ENCODE data around the gene CRHR1.

The CRHR1 gene

DNA sequence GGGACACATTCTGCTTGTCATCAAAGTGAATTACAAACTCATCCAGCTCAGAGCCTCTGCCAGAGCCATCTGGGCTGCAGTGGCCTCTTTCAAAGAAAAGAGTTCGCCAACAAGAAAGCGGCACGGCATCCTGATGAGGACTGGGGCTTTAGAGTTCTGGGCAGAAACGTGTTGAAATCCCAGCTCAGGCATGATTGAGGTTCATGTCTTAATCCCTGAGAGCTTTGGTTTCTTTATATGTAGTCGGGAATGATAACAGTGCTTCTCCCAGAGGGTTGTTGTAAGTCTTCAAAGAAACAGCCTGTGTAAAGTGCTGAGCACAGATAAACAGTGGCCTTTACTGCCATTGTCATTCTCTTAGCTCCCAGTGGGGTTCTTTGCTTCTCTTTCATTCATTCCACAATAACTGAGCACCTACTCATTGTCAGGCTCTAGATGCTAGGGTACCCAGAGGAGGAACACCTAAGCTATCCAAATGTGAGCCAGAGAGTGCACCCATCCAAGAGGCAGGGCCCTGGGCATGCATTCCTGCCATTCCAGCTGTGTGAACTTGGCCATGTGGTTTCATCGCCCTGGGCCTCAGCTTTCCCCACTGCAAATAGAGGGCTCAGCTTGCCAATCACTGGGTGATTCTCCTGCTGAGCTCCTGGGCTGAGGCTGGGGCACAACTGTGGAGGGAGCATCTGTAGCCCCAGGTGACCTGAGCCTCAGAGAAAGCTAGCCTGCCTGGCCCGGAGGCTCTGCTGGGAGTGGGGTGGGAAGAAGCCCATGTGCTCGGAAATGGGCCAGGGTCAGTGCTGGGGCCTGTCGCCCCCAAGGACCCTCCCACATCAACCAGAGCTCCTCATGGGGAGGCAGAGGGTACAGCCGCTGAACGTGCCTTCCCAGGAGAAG is 38.3 kb upstream of the CRHR1 start:
- no peak overlapping the region for H3K27ac ChIP-seq (replicated peaks)
- no peak overlapping the region for H3K4me3 ChIP-seq (replicated peaks; ENCODE audit: insufficient read depth, low read length)
- TF ChIP-seq SPI1 (IDR thresholded peaks at IDR 0.05; ENCODE audit: borderline replicate concordance, low read depth) (no peak), REST (IDR thresholded peaks at IDR 0.05; ENCODE audit: insufficient replicate concordance, low read depth) (no peak), POLR2AphosphoS5 (IDR thresholded peaks at IDR 0.05; ENCODE audit: low read depth) (no peak), GABPA (IDR thresholded peaks at IDR 0.05; ENCODE audit: low read depth) (no peak)
- TF ChIP-seq, protein P1, sequence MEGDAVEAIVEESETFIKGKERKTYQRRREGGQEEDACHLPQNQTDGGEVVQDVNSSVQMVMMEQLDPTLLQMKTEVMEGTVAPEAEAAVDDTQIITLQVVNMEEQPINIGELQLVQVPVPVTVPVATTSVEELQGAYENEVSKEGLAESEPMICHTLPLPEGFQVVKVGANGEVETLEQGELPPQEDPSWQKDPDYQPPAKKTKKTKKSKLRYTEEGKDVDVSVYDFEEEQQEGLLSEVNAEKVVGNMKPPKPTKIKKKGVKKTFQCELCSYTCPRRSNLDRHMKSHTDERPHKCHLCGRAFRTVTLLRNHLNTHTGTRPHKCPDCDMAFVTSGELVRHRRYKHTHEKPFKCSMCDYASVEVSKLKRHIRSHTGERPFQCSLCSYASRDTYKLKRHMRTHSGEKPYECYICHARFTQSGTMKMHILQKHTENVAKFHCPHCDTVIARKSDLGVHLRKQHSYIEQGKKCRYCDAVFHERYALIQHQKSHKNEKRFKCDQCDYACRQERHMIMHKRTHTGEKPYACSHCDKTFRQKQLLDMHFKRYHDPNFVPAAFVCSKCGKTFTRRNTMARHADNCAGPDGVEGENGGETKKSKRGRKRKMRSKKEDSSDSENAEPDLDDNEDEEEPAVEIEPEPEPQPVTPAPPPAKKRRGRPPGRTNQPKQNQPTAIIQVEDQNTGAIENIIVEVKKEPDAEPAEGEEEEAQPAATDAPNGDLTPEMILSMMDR (IDR thresholded peaks at IDR 0.05; ENCODE audit: insufficient read depth, low read length) = no peak
- H3K27me3 ChIP-seq (ENCODE audit: insufficient read depth, poor library complexity, severe bottlenecking) = no peaks in the 10 kb centered on the region
- no peak for DNase-seq (ENCODE audit: low read depth in 1 of 2, low spot score in 1 of 2)

DNA sequence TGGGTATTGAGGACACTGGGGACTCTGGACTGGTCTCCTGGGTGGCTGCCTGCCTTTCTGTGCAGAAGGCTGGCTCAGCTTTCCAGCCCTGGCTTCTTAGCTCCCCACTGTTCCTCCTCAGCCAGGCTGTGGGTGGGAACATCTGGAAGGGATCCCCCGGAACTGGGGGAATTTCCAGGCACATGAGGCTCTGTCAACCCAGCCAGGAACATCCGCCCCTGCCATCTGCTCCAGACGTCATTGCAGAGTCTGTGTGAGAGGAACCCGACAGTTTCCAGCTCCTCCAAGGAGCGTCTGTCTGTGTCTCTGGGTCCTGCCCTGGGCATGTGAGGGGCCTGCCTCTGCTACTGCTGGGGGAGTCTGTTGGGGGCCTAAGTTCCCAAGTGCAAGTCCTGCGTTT is 36.2 kb upstream of the CRHR1 start:
- H3K27me3 ChIP-seq (ENCODE audit: insufficient read depth, poor library complexity, severe bottlenecking) = no peaks in the 10 kb centered on the region
- H3K27ac ChIP-seq (replicated peaks) = no peak overlapping the region
- no peak for DNase-seq (ENCODE audit: low read depth in 1 of 2, low spot score in 1 of 2)
- TF ChIP-seq REST (IDR thresholded peaks at IDR 0.05; ENCODE audit: insufficient replicate concordance, low read depth) = no peak
- no peak for TF ChIP-seq GABPA (IDR thresholded peaks at IDR 0.05; ENCODE audit: low read depth)
- TF ChIP-seq, protein P1 (IDR thresholded peaks at IDR 0.05; ENCODE audit: insufficient read depth, low read length) = no peak
- no peak for TF ChIP-seq POLR2AphosphoS5 (IDR thresholded peaks at IDR 0.05; ENCODE audit: low read depth)
- TF ChIP-seq SPI1 (IDR thresholded peaks at IDR 0.05; ENCODE audit: borderline replicate concordance, low read depth) = no peak
- H3K4me3 ChIP-seq (replicated peaks; ENCODE audit: insufficient read depth, low read length) = no peak overlapping the region

- Histone ChIP-seq H3K27ac (replicated peaks) (no peak overlapping the region), H3K27me3 (ENCODE audit: insufficient read depth, poor library complexity, severe bottlenecking) (no peaks in the 10 kb centered on the region), H3K4me3 (replicated peaks; ENCODE audit: insufficient read depth, low read length) (no peak overlapping the region)
- TF ChIP-seq GABPA (IDR thresholded peaks at IDR 0.05; ENCODE audit: low read depth) (no peak), POLR2AphosphoS5 (IDR thresholded peaks at IDR 0.05; ENCODE audit: low read depth) (no peak)
- no peak for DNase-seq (ENCODE audit: low read depth in 1 of 2, low spot score in 1 of 2)
Observed at GRCh38 chr17:45748731-45749310, 35.3 kb upstream of the CRHR1 start.

- no peak overlapping the region for H3K4me3 ChIP-seq (replicated peaks; ENCODE audit: insufficient read depth, low read length)
- DNase-seq (ENCODE audit: low read depth in 1 of 2, low spot score in 1 of 2) = no peak
- TF ChIP-seq GABPA (IDR thresholded peaks at IDR 0.05; ENCODE audit: low read depth) (no peak), REST (IDR thresholded peaks at IDR 0.05; ENCODE audit: insufficient replicate concordance, low read depth) (no peak), POLR2AphosphoS5 (IDR thresholded peaks at IDR 0.05; ENCODE audit: low read depth) (no peak), SPI1 (IDR thresholded peaks at IDR 0.05; ENCODE audit: borderline replicate concordance, low read depth) (no peak)
- TF ChIP-seq, protein P1 (IDR thresholded peaks at IDR 0.05; ENCODE audit: insufficient read depth, low read length) = no peak
- H3K27ac ChIP-seq (replicated peaks) = no peak overlapping the region
- no peaks in the 10 kb centered on the region for H3K27me3 ChIP-seq (ENCODE audit: insufficient read depth, poor library complexity, severe bottlenecking)
Observed at GRCh38 chr17:45749831-45750335, 34.2 kb upstream of the CRHR1 start.

Measured in HL-60 (cell line).